NCI-H2107 treated with DMSO at 0.1 percent for 48 hours (cell line): ENCODE data around the gene RAB36.

ENCODE experiments used
- DNase-seq: peaks from one replicate; lab custom pipeline; 2025; ENCODE audit not compliant: unreplicated experiment; lab: John Stamatoyannopoulos, UW

The RAB36 gene

GRCh38 chr22:23144932-23145877, at the start of gene RAB36:
Gene RAB36 (plus strand): TSS chr22:23145477. CDS start chr22:23146617, 1,140 bp downstream.
- peak; percentile 91 for DNase-seq

GRCh38 chr22:23095733-23096342, 49.4 kb upstream of the RAB36 start:
- DNase-seq: no peak

GRCh38 chr22:23097412-23098229, 47.7 kb upstream of the RAB36 start:
- DNase-seq: no peak

- no peak for DNase-seq
Measured at GRCh38 chr22:23098230-23098705, 47.0 kb upstream of the RAB36 start.

- DNase-seq: no peak
Measured at GRCh38 chr22:23098718-23099530, 46.4 kb upstream of the RAB36 start.

GRCh38 chr22:23099531-23099804, 45.8 kb upstream of the RAB36 start:
- no peak for DNase-seq

- no peak for DNase-seq
Measured at GRCh38 chr22:23100124-23100801, 45.0 kb upstream of the RAB36 start.

GRCh38 chr22:23101524-23101923, 43.8 kb upstream of the RAB36 start:
- no peak for DNase-seq

- DNase-seq: no peak
Measured at GRCh38 chr22:23102002-23102655, 43.1 kb upstream of the RAB36 start.

GRCh38 chr22:23102776-23103175, 42.5 kb upstream of the RAB36 start:
- DNase-seq: no peak

- no peak for DNase-seq
Measured at GRCh38 chr22:23103199-23103954, 41.9 kb upstream of the RAB36 start.

- DNase-seq: no peak
Measured at GRCh38 chr22:23104187-23104971, 40.9 kb upstream of the RAB36 start.

GRCh38 chr22:23105304-23105703, 40.0 kb upstream of the RAB36 start:
- DNase-seq: no peak

GRCh38 chr22:23105919-23106318, 39.4 kb upstream of the RAB36 start:
- DNase-seq: no peak

GRCh38 chr22:23106344-23106743, 38.9 kb upstream of the RAB36 start:
- DNase-seq: no peak

- no peak for DNase-seq
Measured at GRCh38 chr22:23106906-23107367, 38.3 kb upstream of the RAB36 start.

- no peak for DNase-seq
Measured at GRCh38 chr22:23107487-23108248, 37.6 kb upstream of the RAB36 start.
